HEK293 (cell line): ENCODE data around the gene SRCIN1.

Source experiments
- HOXA7 ChIP-seq: sonication (generic); formaldehyde crosslinking; IDR thresholded peaks from 2 replicates; pipeline ENCODE4 v1.8.1; 2022; ENCODE audit warnings: missing genetic modification reagents, borderline replicate concordance
- TF ChIP-seq, protein P1 (sequence below): fragments of 450-650 bp; formaldehyde crosslinking; IDR thresholded peaks from 2 replicates; pipeline ENCODE4 v1.5.1; 2016; ENCODE audit warnings: missing biosample characterization, missing genetic modification characterization
- TF ChIP-seq, protein P2 (sequence below): fragments of 450-650 bp; formaldehyde crosslinking; IDR thresholded peaks from 2 replicates; pipeline ENCODE4 v1.5.1; 2016; ENCODE audit warnings: missing biosample characterization, missing genetic modification characterization, borderline replicate concordance

DNA sequence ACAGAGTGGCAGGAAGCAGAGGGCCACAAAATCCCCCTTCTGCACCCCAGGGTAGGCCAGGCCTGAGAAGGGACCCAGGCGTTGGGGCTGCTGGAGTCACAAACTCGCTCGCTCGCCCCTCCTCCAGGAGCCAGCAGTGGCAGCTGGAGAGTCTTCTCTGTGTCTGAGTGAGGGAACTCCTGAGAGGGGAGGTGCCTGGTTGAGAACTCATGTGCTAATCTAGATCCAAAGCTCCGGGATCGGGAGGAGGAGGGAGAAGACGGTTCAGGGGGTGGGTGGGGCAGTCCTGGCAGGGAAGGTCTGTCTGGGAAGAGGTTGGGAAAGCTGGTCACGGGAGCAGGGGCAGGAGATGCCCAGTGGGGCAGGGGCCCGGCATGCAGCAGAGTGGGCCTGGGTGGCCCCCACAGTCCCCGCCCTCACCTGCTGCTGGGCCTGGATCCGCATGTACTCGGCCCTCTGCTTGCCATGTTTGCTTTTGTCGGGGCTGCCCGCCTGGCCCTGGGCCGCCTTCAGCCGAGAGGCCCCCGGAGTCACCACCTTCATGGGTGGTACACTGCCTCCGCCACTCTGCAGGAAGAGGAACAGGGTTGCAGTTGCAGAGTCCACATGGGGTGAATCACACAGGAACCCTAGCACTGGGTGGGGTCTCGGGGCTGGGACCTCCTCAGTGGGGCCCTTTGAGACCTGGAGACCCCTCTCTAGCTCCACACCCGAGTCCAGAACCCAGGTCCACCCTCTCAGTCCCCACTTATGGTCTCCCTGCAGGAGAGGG, 62.2 kb downstream of the SRCIN1 start:
- TF ChIP-seq, protein P1, sequence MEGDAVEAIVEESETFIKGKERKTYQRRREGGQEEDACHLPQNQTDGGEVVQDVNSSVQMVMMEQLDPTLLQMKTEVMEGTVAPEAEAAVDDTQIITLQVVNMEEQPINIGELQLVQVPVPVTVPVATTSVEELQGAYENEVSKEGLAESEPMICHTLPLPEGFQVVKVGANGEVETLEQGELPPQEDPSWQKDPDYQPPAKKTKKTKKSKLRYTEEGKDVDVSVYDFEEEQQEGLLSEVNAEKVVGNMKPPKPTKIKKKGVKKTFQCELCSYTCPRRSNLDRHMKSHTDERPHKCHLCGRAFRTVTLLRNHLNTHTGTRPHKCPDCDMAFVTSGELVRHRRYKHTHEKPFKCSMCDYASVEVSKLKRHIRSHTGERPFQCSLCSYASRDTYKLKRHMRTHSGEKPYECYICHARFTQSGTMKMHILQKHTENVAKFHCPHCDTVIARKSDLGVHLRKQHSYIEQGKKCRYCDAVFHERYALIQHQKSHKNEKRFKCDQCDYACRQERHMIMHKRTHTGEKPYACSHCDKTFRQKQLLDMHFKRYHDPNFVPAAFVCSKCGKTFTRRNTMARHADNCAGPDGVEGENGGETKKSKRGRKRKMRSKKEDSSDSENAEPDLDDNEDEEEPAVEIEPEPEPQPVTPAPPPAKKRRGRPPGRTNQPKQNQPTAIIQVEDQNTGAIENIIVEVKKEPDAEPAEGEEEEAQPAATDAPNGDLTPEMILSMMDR (tag by site-specific recombination) = no peak
- no peak for TF ChIP-seq HOXA7 (CRISPR knock-in tag)
- TF ChIP-seq, protein P2, sequence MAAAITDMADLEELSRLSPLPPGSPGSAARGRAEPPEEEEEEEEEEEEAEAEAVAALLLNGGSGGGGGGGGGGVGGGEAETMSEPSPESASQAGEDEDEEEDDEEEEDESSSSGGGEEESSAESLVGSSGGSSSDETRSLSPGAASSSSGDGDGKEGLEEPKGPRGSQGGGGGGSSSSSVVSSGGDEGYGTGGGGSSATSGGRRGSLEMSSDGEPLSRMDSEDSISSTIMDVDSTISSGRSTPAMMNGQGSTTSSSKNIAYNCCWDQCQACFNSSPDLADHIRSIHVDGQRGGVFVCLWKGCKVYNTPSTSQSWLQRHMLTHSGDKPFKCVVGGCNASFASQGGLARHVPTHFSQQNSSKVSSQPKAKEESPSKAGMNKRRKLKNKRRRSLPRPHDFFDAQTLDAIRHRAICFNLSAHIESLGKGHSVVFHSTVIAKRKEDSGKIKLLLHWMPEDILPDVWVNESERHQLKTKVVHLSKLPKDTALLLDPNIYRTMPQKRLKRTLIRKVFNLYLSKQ = no peak
